Measurements from ENCODE around the gene ANAPC4. TPM values are rescaled to one million over a fixed set of nuclear protein-coding genes. Genes with fewer than 3 reads are reported as not detected.
A peak's percentile ranks its signal among the peaks of the same experiment; 100 is the strongest.

ANAPC4 gene
- total and polyA plus RNA-seq, 8 donors = 9.0 to 39.9 (median 14.4) TPM

GRCh38 chr4:25427871-25428270 is 50.8 kb downstream of the ANAPC4 start:
- 91 to 92% methylated on average over 5 of the region's 5 CpGs for WGBS, 2 donors
- DNase-seq (no peak), FAIRE-seq (no peak), ATAC-seq (no peak)
- Histone ChIP-seq H3K4me1 (no peaks in the 10 kb centered on the region), H3K27ac (no peak overlapping the region), H3K36me3 (no peaks in the 10 kb centered on the region), H3K27me3 (no peaks in the 10 kb centered on the region), H3K9me3 (no peaks in the 10 kb centered on the region), H3K4me3 (no peak overlapping the region)
- intact Hi-C loops (cut with DNase I) = no loop called here
- TF ChIP-seq CTCF (IDR thresholded peaks at IDR 0.05) = no peak

GRCh38 chr4:25430630-25431029 is 53.6 kb downstream of the ANAPC4 start:
- ATAC-seq (no peak), FAIRE-seq (no peak), DNase-seq (no peak)
- intact Hi-C loops (cut with DNase I) = no loop called here
- TF ChIP-seq CTCF (IDR thresholded peaks at IDR 0.05) = no peak
- H3K9me3 ChIP-seq = no peaks in the 10 kb centered on the region
- H3K27me3 ChIP-seq = no peaks in the 10 kb centered on the region
- H3K27ac ChIP-seq = no peak overlapping the region
- WGBS, 2 donors = 92 to 96% methylated on average over 5 of the region's 5 CpGs
- no peaks in the 10 kb centered on the region for H3K36me3 ChIP-seq
- no peak overlapping the region for H3K4me3 ChIP-seq
- H3K4me1 ChIP-seq = no peaks in the 10 kb centered on the region

GRCh38 chr4:25433966-25434827 is 57.1 kb downstream of the ANAPC4 start:
- H3K36me3 ChIP-seq = no peaks in the 10 kb centered on the region
- H3K4me3 ChIP-seq = no peak overlapping the region
- WGBS, 2 donors = 79 to 89% methylated on average over 14 of the region's 14 CpGs
- no peak for TF ChIP-seq CTCF (IDR thresholded peaks at IDR 0.05)
- H3K4me1 ChIP-seq = no peaks in the 10 kb centered on the region
- intact Hi-C loops (cut with DNase I) = no loop called here
- no peaks in the 10 kb centered on the region for H3K9me3 ChIP-seq
- DNase-seq (no peak), ATAC-seq (no peak), FAIRE-seq (no peak)
- no peaks in the 10 kb centered on the region for H3K27me3 ChIP-seq
- no peak overlapping the region for H3K27ac ChIP-seq

- Histone ChIP-seq H3K36me3 (no peaks in the 10 kb centered on the region), H3K4me1 (peaks cover 0 to 9% (median 0%) of the 10 kb centered on the region in 3 donors), H3K27me3 (no peaks in the 10 kb centered on the region), H3K4me3 (no peak overlapping the region), H3K9me3 (no peaks in the 10 kb centered on the region), H3K27ac (no peak overlapping the region)
- no peak for ATAC-seq
- no peak for DNase-seq
- TF ChIP-seq CTCF (IDR thresholded peaks at IDR 0.05) = no peak
- no peak for FAIRE-seq
- intact Hi-C loops (cut with DNase I) = no loop called here
These were observed 60.9 kb downstream of the ANAPC4 start for GRCh38 chr4:25437926-25438325.

DNA sequence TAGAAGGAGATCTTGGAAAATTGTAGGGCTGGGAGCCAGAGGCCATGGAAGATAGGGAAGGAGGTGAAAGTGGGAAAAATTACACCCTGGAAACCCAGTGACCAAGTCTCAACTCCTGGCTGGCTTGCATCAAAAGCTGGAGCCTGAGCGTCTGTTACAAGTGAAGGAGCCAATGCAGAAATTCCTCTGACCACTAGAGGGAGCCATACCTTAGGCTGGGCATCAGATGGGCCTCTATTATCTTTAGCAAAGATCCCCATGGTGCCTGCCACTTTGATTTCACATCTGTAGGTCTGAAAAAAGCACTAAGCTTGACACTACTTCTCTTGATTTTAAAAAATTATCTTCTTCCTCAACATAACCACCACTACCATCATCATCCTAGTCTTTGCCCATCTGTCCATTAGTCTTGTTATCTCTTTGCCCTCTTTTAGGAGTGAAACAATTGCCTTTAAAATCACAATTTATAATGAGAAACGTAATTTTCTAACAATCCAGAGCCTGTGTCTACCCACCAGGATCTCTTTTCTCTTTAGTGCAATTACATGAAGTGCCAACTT is 62.9 kb downstream of the ANAPC4 start:
- no peak for FAIRE-seq
- intact Hi-C loops (cut with DNase I) = loop anchor here in 1 of 3 donors (10.0 kb wide), 1 partner anchor 325 kb away; no protein-coding TSS in a partner anchor
- Histone ChIP-seq H3K9me3 (no peaks in the 10 kb centered on the region), H3K36me3 (no peaks in the 10 kb centered on the region), H3K4me3 (no peak overlapping the region), H3K27ac (peak overlapping the region in 2 of 4 donors; percentile 21 to 42), H3K27me3 (no peaks in the 10 kb centered on the region), H3K4me1 (peaks cover 0 to 9% (median 0%) of the 10 kb centered on the region in 3 donors)
- peak in 4 of 6 donors; percentile 28 to 66 (median 41) for DNase-seq
- TF ChIP-seq CTCF (IDR thresholded peaks at IDR 0.05) = peak; percentile 79 to 95 (median 86)
- WGBS, 2 donors = 8 to 10% methylated on average over 2 of the region's 2 CpGs
- peak; percentile 77 to 92 (median 85) for ATAC-seq

Measured in pancreas (tissue), 10 donors.